ENCODE results near the gene H19.

DNA sequence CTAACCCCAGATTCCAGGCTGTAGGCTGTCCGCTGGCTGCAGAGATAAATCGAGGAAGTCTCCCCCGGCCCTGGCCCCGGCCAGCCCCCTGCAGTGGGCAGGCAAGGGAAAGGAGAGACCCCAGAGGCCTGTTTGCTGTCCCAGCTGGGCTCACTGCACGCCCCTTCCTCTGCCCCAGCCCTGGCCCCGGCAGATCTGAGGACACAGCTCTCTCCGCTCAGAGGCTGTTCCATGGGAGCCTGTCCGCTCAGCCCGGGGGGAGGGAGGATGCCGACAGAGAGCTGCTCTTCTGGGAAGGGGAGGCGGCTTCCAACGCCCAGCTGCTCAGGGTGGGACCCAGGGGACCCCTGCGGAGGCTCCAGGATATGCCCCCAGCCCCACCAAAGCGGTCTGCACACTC, 37.7 kb upstream of the H19 start:
- TF ChIP-seq CHD1 (IDR thresholded peaks at IDR 0.05; ENCODE audit: low read depth, low read length) (no peak), SP2 (IDR thresholded peaks at IDR 0.05; ENCODE audit: low read length) (no peak), POLR2A (IDR thresholded peaks at IDR 0.05; ENCODE audit: control extremely low read depth in 1 of 2, low read depth in 2 of 2, low read length in 2 of 2) (no peak), POLR2AphosphoS5 (IDR thresholded peaks at IDR 0.05; ENCODE audit: low read depth, low read length) (no peak), EZH2 (IDR thresholded peaks at IDR 0.05; ENCODE audit: low read depth, low read length, severe bottlenecking) (no peak), RFX5 (IDR thresholded peaks at IDR 0.05; ENCODE audit: borderline replicate concordance, low read depth, low read length) (no peak), CEBPB (IDR thresholded peaks at IDR 0.05; ENCODE audit: low read depth, low read length) (no peak)
- TF ChIP-seq, protein P1, sequence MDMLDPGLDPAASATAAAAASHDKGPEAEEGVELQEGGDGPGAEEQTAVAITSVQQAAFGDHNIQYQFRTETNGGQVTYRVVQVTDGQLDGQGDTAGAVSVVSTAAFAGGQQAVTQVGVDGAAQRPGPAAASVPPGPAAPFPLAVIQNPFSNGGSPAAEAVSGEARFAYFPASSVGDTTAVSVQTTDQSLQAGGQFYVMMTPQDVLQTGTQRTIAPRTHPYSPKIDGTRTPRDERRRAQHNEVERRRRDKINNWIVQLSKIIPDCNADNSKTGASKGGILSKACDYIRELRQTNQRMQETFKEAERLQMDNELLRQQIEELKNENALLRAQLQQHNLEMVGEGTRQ (IDR thresholded peaks at IDR 0.05; ENCODE audit: low read length): no peak
- TF ChIP-seq, protein P2, sequence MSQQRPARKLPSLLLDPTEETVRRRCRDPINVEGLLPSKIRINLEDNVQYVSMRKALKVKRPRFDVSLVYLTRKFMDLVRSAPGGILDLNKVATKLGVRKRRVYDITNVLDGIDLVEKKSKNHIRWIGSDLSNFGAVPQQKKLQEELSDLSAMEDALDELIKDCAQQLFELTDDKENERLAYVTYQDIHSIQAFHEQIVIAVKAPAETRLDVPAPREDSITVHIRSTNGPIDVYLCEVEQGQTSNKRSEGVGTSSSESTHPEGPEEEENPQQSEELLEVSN (IDR thresholded peaks at IDR 0.05): no peak
- TF ChIP-seq, protein P3, sequence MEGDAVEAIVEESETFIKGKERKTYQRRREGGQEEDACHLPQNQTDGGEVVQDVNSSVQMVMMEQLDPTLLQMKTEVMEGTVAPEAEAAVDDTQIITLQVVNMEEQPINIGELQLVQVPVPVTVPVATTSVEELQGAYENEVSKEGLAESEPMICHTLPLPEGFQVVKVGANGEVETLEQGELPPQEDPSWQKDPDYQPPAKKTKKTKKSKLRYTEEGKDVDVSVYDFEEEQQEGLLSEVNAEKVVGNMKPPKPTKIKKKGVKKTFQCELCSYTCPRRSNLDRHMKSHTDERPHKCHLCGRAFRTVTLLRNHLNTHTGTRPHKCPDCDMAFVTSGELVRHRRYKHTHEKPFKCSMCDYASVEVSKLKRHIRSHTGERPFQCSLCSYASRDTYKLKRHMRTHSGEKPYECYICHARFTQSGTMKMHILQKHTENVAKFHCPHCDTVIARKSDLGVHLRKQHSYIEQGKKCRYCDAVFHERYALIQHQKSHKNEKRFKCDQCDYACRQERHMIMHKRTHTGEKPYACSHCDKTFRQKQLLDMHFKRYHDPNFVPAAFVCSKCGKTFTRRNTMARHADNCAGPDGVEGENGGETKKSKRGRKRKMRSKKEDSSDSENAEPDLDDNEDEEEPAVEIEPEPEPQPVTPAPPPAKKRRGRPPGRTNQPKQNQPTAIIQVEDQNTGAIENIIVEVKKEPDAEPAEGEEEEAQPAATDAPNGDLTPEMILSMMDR (IDR thresholded peaks at IDR 0.05; ENCODE audit: control extremely low read depth in 1 of 3, insufficient read depth in 1 of 3, low read depth in 1 of 3, low read length in 3 of 3): no peak
